Measurements from ENCODE around the gene ATP23.

The ATP23 gene

DNA sequence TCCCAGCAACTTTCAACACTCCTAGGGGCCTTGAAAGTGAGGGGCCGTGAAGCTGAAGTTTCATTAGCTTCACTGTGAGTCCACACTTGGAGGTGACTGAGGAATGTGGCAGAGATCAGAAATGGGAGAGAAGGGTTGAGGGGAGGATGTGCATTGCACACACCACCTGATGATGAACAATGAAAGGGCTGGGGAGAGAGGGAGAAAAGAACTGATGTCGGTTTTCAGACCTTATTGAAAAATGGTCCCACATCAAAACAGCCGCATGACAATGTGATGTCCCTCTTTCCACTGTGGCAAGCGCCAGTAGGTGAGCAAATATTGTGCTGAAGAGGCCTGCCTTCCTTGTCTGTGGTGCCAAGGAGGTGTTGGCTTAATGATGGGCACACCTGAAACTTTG lies 32.3 kb upstream of the ATP23 start:
- no peak for DNase-seq

DNA sequence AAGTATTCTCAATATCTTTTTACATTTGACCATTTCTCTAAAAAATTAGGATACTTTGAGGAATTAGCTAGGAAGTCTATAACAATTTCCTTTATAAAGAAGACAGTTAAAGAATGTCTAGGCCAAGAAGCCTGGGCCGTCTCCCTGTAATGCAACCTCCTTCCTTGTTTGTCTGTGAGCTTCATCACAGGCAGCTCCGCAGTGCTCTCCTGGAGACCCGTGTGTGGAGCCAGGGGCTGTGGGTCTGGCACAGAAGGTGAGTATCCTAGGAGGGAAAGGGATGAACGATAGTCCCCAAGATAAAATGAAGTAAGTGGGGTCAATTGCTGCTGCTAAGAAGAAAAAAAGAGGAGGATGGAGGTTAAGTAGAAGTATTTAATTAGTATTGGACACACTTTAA lies 31.8 kb upstream of the ATP23 start:
- no peak for DNase-seq

DNA sequence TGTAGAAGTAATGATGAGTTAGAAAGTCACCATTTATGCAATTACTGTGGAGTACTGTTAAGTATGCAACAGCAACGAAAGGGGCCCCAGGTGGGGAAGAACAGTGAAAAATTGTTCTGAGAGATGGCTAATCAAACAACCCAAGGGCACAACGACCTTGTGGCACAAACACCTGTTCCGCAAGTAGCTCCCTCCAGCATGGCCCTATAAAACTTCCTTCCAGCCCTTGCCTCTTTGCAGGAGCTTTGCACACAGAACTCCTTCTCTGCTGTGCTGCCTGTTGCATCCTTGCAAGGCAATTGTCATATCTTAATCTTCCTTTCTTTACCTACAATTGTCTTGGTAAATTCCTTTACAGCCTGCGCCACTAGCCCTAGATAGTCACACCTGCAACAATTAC lies 23.2 kb upstream of the ATP23 start:
- DNase-seq = no peak

DNA sequence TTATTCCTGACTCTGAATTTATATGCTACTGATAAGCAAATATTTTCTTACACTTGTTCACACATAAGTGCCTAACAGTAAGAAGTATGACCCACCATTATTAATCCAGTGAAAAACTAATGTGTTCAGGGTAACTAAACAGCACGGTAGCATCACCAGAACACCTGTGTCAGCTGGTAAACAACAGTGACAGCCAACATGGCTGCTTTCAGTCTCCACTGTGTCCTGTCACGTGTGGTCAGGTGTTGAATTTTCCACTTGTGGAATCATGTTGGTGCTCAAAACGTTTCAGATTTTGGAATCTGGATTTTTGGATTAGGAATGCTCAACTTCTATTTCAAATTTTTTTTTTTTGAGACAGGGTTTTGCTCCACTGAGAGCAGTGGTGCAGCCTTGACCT lies 14.3 kb upstream of the ATP23 start:
- no peak for DNase-seq

DNA sequence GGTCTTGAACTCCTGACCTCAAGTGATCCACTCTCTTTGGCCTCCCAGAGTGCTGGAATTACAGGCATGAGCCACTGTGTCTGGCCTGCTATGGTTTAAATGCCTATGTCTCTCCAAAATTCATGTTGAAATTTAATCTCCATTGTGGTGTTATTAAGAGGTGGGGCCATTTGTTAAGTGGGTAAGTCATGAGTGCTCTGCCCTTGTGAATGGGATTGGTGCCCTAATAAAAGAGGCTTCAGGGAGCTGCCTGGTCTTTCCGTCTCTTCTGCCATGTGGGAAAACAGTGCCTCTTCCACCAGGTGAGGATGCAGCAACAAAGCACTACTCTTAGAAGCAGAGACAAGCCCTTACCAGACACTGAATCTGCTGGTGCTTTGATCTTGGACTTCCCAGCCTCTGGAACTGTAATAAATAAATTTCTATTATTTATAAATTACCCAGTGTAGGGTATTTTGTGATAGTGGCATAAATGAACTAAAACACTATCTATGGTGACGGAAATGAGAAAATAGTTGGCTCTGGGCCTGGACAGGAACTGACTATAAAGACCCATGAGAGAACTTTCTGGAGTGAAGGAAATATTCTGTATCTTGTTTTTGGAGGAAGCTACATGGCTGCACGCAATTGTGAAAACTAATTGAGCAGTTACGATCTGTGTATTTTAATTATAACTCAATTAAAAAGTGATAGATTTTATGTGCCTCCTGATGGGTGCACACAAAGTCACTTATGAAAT lies 12.1 kb upstream of the ATP23 start:
- no peak for DNase-seq

DNA sequence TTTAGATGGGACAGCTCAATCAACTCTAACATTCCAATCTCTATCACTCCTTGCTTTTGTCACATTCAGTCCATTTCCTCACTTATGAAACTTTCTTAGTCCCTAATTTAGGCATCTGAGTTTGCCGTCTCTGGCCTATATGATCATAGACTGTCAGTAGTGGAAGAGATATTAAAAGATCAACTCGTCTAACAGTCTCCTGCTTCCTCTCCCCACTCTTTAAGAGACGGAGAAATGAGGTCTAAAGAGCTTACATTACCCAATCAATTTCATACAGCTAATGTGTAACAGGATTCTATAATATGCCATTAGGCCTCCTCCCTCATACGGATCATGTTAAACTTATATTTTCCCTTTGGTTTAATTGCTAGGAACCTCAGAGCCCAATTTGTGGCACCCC lies 6.5 kb upstream of the ATP23 start:
- no peak for DNase-seq

DNA sequence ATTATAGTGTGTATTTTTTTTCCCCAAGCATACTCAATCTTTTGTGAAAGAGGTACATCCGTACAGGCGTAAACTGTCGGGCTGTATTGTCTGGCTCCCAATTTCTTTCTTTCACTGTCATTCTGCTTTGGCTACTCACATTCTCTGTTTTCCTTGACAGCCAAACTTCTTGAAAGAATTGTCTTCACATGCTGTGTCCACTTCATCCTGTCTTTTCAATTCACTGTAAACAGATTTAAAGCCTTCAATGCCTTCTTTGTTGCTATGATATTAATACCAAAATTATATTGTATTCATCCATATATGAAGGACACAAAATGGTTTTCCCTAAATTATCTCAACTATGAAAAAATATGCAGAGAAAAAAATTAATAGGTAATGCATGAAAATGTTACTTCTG lies 6.0 kb upstream of the ATP23 start:
- no peak for DNase-seq

DNA sequence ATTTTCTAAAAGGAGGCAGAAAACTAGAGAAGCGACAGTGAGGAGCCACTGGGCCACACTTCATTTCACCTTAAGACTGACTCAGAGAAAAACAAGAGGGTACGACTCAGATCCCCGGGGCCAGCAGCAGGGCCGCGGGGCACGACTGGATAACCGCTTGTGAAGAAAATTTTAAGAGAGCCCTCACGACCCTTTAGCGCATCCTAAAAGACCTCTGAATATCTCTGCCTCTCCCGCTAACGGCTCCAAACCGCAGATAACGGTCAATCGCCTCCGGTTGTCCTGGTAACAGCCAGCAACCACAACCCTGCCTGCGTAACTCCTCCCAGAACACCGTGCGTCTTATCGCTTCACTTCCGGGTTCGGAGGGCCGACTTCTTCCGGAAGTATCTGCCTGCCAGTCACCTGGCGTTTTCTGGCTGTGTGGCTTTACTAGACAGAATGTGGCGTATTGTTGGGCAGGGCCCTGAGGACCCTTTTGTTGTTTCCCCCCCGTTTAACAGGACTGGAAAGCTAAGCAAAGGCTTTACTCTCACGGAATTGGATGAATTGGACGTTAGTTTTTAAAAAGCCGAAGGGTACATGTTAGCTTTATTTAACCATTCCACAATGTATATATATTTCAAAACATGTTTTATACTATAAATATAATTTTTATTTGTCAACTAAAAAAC lies 5.4 kb upstream of the ATP23 start:
- DNase-seq = peak; percentile 89

DNA sequence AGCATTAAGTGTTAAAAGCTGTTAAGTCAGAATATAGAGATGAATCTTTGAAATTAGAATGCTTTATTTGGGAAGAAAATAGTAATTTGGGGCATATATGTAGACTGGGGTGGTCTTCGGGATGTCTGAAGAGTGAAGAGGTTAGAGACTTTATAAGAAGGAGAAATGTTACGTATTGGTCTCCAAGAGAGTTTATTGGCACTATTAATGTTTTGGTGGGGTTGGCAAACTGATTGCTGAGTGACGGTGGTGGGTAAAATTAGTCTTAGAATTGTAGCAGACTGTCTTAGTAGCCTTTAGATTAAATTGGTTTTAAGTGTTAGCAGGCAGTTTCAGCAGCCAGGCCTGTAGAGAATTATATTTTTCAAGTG lies 4.9 kb upstream of the ATP23 start:
- no peak for DNase-seq

DNA sequence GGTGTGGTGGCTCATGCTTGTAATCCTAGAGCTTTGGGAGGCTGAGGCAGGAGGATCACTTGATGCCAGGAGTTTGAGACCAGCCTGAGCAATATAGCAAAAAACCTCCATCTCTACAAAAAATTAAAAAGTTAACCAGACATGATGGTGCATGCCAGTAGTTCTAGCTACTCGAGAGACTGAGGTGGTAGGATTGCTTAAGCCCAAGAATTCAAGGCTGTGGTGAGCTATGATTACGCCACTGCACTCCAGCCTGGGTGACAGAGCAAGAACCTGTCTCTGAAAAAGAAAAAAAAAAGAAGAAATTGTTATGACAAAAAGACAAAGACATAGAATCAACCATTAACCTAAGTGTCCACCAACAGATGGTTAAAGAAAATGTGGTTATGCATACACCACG lies 2.1 kb upstream of the ATP23 start:
- DNase-seq = no peak

DNA sequence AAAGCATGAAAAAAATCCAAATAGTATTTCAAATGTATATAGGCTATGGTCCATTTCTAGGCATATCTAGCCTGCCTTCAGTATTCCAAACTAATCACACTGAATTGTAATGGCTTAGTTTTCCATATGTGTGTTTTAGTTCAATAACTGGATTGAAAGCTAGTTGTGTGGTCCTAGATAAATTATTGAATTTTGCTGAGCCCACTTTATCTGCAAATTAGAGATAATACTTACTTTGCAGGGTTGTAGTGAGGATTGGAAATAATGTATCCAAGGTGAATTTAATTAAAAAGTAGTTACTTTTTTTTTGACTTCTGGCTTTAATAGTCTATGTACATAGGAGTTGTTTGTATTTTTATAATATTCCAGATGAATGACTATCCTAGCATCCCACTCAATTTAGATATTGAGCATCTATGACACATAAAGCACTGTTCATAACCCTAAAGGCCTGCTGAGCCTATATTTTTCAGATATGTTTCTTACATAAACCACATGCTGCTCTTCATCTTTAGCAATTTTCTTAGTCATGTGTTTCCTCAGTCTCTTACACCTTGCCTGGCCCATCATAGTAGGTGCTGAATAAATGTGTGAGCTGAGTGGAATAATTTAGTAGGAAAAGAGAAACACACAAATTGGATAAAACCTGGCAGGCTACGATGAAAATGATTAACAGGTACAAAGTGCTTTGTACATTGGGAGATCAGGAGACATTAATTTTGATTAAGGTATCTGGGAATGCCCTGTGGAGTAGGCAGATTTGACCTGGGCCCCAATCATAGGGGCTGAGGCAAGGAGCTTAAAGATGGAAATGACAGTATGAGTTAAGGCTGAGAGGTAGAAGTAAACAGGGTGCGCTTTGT lies 1.1 kb upstream of the ATP23 start:
- DNase-seq = no peak

DNA sequence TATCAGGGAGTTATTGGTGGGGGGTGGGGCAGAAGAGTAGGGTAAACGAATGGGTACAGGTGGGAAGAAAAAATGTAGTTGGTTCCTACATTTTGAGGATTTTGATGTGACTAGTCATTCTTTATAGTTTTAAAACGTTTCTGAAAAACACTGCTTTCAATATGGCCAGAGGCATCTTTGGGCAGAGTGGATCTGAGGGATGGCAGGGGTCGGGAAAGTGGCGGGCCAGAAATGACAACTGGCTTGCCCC lies 527 bp upstream of the ATP23 start:
- DNase-seq = no peak

DNA sequence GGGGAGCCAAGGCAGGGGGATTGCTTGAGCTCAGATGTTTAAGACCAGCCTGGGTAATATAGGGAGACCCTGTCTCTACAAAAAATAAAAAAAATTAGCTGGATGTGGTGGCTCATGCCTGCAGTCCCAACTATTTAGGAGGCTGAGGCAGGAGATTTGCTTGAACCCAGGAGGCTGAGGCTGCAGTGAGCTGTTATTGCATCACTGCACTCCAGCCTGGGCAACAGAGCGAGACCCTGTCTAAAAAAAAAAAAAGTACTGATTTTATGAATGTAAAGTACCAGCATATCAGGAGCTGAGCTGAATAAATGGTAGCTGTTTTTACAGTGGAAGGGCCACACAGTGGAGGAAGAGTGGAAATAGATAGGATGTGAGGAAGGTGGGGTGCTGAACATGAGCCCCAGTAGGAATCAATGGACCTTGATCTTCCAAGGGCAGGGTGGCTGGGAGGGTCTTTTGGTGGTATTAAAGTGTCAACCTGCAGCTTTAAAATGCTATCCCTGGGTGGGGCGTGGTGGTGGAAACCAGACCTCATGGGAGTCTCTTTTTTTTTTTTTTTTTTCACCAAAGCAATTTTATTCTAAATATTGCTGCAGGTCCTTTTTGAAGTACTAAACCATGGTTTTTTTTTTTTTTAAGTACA lies 2.2 kb downstream of the ATP23 start:
- no peak for DNase-seq

DNA sequence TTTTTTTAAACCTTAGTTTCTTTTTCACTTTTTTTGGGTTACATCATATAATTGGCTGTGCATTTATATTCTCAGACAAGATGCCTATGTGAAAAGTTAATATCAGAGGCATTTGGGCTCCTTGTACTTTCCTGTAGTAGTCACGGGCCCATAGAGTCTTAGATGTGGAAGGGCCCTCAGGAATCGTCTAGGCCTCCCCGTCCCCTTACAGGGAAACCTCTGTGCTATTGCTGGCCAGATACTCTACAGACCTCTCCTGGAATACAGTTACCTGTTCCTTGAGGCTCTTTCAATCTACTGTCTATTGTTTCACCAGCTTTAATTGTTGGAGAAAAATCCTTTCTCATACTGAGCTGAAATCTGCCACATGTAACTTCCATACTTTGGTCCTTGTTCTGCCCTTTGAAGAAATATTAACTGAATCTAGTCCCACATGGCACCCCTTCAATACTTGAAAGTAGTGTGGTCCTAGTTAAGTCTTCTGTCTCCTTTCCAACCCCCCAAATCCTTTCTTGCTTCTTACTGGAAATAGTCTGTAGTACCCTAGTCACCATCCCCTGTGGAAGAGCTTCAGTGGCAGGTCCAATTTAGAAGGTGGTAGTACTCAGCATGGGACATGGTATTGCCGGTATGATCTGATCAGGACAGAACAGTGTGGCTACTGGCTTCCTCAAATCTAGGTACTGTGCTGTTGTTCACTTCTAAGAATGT lies 3.1 kb downstream of the ATP23 start:
- no peak for DNase-seq

DNA sequence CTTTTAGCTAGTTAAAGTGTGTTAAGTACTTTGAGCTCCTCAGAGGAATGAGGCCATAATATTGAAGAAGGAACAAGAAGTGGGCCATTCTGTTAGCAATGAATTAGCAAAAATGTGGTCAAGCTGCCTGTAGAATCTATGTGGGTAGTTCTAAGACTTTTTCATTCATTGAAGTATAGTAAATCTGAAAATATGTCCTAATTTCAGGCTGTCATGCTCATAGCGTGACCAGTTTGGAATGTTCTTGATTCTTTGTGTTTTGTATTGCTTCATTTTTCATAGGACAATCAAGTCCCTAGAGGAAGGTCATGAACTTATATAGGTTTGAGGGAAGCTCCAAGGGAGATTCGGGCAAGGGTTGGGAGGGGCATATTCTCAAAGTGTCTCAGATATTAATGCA lies 11.4 kb downstream of the ATP23 start:
- DNase-seq = no peak

DNA sequence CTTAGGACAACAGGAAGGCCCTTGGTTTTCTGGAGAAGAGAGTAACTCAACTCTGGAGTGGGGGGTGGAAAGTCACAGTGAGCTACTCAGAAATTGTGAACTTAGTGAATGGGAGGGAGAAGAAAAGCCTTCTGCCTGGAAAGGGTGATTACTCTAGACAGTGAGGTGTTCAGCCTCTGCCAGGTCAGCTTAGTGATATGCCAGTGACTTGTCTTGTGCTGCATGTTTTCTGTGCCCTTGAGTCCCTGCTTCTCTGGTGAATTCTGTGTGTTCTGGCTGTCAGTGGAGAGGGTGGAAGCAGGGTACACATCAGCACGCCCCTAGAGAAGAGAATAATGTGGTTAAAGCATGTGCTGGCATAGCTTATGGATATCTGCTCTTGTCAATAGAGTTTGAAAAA lies 13.4 kb downstream of the ATP23 start:
- DNase-seq = no peak

DNA sequence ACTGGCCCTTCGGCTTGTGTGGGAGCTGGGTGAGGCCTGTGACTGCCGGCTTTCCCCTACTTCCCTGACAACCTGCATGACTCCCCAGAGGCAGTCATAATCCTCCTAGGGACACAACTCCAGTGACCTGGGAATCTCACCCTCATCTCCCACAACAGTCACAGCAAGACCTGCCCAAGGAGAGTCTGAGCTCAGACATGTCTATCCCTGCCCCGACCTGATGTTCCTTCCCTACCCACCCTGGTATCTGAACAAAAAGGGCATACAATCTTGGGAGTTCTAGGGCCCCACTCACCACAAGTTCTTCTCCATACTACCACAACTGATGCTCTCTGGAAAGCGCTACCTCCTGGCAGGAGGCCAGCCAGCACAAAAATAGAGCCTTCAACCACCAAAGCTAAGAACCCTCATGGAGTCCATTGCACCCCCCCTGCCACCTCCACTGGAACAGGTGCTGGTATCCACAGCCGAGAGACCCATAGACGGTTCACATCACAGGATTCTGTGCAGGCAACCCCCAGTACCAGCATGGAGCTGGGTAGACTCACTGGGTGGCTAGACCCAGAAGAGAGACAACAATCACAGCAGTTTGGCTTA lies 16.8 kb downstream of the ATP23 start:
- no peak for DNase-seq

DNA sequence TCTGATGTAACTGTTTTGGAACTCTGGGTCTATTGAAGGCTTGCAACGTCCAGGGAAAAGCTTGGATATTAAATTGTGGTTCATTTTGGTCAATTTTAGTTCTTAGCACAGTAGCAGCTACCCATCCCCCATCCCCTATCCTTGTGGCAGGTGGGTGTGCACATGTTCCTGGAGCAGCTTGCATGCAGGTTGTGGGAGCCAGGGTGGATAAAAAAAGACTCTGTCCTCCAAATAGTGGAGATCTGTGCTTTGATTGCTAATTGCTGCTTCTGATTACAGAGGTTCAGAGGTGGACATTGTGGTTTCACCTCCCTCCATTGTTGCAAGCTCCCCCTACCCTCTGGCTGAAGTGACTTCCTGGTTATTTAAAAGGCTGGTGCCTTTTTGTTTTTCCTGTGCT lies 23.1 kb downstream of the ATP23 start:
- DNase-seq = no peak

DNA sequence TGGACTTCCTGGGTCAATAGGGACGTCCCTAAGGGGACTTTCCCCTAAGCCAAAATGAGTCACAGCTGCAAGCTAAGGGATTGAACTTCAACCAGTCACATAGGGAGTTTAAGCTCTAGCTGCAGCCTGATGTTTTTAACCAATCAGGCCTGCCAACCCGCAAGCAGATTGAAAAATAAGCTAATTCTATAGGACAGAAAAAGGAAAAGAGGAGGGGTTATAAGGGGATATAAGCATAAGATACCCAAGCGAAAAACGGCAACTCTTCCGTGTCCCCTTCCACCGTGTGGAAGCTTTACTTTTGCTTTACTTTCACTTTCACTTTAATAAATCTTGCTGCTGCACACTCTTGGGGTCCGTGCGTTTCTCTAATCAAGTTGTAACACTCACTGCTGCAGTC lies 24.4 kb downstream of the ATP23 start:
- no peak for DNase-seq

DNA sequence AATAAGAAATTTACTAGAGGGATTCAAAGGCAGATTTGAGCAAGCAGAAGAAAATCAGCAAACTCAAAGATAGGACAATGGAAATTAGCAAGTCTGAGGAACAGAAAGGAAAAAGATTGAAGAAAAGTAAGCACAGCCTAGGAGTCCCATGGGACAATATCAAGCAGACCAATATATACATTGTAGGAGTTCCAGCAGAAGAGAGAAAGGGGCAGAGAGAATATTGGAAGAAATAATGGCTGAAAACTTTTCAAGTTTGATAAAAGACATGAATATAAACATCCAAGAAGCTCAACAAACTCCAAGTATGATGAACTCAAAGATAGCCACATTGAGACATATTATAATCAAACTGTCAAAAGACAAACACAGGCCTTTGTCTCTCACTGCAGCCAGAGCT lies 25.2 kb downstream of the ATP23 start:
- DNase-seq = no peak

DNA sequence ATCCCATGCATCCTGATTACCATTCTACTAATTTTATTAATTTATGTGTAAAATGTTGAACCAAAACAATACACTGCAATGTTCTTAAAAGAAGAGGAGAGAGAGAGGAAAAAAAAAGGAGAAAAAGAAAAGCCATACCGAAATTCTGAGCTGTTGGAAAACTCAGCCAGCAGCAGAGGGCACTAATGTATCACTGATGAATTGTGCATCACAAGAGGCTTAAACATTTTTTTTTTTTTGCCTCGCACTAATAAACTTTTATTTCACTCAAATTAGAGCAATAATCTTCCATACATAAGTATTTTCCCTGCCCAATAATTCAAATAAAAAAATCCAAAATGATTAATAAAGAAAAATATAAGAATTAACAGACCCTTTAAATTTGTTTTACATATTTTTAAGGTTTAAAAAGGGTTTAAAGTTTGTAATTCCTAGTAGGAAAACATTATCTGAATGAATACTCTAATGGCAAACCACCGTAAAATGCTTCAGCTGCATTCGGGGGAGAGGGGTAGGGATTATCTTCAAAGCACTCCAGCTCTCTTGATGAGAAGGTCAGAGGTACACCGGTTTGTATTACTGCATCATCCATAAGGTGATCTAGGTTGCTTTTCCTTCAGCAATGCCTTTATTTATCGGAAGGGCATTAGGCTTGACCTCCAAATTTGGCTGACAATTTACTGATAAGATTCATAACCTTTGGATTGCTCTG lies 41.9 kb downstream of the ATP23 start:
- DNase-seq = peak; percentile 17

DNA sequence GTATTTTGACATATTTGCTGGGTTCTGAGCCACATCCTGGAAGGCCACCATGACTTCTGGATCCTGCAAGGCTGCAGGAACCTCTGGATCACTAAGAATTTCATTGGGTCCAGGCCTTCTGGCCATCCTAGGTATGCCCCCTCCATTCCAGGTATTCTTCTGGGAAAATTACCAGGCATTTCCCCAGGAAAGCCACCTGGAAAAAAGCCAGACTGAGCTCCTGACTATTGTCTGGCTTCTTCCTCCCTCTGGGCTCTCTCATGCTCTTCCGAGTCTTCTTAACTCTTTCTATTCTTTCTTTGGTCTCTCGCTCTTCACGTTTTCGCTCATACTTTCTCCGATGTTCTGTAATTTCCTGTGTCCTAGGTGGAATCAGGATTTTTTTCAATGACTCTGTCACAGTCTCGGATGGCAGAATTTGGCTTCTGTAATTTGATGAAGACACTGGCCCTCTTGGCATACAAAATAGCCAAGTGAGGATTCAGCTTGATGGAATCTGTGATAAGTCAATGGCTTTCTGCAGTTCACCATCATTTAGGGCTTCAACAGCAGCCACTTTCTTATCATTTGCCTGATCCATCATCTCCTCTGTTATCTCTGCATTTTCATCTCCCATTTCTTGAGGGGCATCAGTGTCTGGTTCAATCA lies 42.6 kb downstream of the ATP23 start:
- DNase-seq = no peak
